ENCODE measurements around the gene PRAMEF10. TPM values are rescaled to one million over a fixed set of nuclear protein-coding genes. Genes with fewer than 3 reads are reported as not detected.
"Not testable (repeated sequence)": the region's sequence is repeated elsewhere in the genome, so short reads cannot be mapped to it uniquely, and the experiment has no call there.

Gene PRAMEF10
- total RNA-seq: not detected

- H3K27me3 Mint-ChIP-seq, H3K4me1 Mint-ChIP-seq, H3K36me3 Mint-ChIP-seq, H3K4me3 Mint-ChIP-seq, H3K9me3 Mint-ChIP-seq, DNase-seq, H3K27ac Mint-ChIP-seq: not testable (repeated sequence)
Measured at GRCh38 chr1:12898170-12898569, at the start of gene PRAMEF10. TSS of gene PRAMEF10 (minus strand) at chr1:12898270. CDS start at chr1:12895847, 2,423 bp downstream.

- not testable (repeated sequence) for H3K27ac Mint-ChIP-seq, H3K9me3 Mint-ChIP-seq, DNase-seq, H3K27me3 Mint-ChIP-seq, H3K4me1 Mint-ChIP-seq, H3K36me3 Mint-ChIP-seq, H3K4me3 Mint-ChIP-seq
Measured at GRCh38 chr1:12947480-12947879, 49.4 kb upstream of the PRAMEF10 start, which contains the start of gene PRAMEF6. TSS of gene PRAMEF6 (minus strand) at chr1:12947580. CDS start at chr1:12942518, 5,062 bp downstream.

DNA sequence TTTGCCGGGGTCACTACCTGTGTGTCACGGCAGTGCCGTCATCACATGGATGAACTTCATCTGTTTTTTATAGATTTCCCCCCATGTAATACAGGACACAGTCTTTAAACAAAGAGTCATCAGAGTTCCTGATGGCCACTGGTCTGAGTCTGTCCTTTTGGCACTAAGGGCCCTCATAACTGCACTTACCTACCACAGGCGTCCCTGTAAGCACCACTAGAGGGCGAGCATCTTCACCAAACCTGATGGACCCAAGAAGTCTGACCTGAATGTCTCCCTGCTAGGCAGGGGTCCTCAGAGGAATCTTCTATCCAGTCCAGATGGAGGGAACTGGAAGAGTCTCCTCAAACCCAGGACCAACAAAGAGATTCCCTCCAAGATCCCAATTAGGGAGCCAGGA, 26.3 kb upstream of the PRAMEF10 start:
- H3K4me3 Mint-ChIP-seq, H3K36me3 Mint-ChIP-seq, H3K9me3 Mint-ChIP-seq, H3K27me3 Mint-ChIP-seq, H3K4me1 Mint-ChIP-seq, H3K27ac Mint-ChIP-seq, DNase-seq: not testable (repeated sequence)

DNA sequence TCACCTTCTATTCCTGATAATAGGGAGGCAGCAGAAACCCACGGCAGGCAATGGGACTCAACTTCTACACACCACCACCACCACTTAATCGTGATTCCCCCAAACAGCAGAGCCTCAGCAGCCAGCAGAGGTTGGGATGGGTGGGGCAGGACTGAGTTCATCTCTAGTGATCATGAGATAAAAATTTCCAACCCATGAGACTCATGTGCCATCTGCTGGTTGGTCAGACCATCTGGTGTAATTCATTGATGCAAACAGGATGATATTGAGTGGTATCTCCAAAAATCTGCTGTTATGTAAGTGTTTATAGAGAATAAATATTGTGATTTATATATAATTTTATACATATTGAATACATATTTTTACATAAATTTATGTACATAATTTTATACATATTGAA, 23.7 kb upstream of the PRAMEF10 start:
- not testable (repeated sequence) for H3K4me3 Mint-ChIP-seq, H3K27ac Mint-ChIP-seq

GRCh38 chr1:12916310-12916709, 18.2 kb upstream of the PRAMEF10 start, which contains the start of gene PRAMEF7:
TSS of gene PRAMEF7 (plus strand) at chr1:12916610. CDS start at chr1:12917693, 1,083 bp downstream.
- H3K36me3 Mint-ChIP-seq: not testable (repeated sequence)

More for the DNA sequence above, 23.7 kb upstream of the PRAMEF10 start:
- not testable (repeated sequence) for H3K36me3 Mint-ChIP-seq, H3K27me3 Mint-ChIP-seq, H3K9me3 Mint-ChIP-seq, DNase-seq, H3K4me1 Mint-ChIP-seq

DNA sequence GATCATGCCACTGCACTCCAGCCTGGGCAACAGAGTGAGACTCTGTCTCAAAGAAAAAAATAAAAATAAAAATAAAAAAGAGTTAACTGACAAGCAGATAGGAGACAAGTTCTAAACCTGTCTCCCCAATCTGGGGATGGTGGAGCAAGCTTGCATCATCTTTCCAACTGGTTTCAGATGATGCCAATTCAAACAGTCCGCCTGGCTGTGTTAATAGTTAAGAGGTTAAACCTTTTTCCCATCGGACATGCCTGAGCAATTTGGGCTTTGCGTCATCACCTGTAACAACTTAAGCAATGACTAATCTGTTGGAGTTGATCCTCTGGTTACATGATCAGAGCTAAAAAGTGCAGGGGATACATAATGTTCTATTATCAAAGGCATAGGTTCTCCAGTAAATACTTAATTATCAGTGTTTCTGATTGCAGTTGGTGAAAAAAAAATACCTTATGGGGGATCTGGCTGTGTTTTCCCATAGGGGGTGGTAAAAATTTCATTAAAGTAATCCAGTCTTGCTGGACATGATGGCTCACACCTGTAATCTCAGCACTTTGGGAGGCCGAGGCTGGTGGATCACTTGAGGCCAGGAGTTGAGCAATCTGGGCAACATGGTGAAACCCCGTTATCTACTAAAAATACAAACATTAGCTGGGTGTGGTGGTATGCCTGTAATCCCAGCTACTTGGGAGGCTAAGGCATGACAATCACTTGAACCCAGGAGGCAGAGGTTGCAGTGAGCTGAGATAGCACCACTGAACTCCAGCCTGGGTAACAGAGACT, 5.9 kb upstream of the PRAMEF10 start:
- H3K27me3 Mint-ChIP-seq, H3K36me3 Mint-ChIP-seq, H3K4me3 Mint-ChIP-seq, H3K4me1 Mint-ChIP-seq, H3K9me3 Mint-ChIP-seq, H3K27ac Mint-ChIP-seq, DNase-seq: not testable (repeated sequence)

More at GRCh38 chr1:12916310-12916709, 18.2 kb upstream of the PRAMEF10 start, which contains the start of gene PRAMEF7:
- not testable (repeated sequence) for H3K27ac Mint-ChIP-seq, H3K4me1 Mint-ChIP-seq, H3K27me3 Mint-ChIP-seq, H3K4me3 Mint-ChIP-seq, H3K9me3 Mint-ChIP-seq, DNase-seq

GRCh38 chr1:12899186-12899585, 1.1 kb upstream of the PRAMEF10 start:
- not testable (repeated sequence) for H3K36me3 Mint-ChIP-seq, H3K4me1 Mint-ChIP-seq, H3K27ac Mint-ChIP-seq, H3K4me3 Mint-ChIP-seq, H3K27me3 Mint-ChIP-seq, DNase-seq, H3K9me3 Mint-ChIP-seq

GRCh38 chr1:12886101-12886500, 12.0 kb downstream of the PRAMEF10 start, which contains the start of gene PRAMEF4:
TSS of gene PRAMEF4 (minus strand) at chr1:12886201. CDS start at chr1:12883394, 2,807 bp downstream.
- H3K27ac Mint-ChIP-seq, H3K36me3 Mint-ChIP-seq, DNase-seq, H3K27me3 Mint-ChIP-seq, H3K4me3 Mint-ChIP-seq, H3K9me3 Mint-ChIP-seq, H3K4me1 Mint-ChIP-seq: not testable (repeated sequence)

DNA sequence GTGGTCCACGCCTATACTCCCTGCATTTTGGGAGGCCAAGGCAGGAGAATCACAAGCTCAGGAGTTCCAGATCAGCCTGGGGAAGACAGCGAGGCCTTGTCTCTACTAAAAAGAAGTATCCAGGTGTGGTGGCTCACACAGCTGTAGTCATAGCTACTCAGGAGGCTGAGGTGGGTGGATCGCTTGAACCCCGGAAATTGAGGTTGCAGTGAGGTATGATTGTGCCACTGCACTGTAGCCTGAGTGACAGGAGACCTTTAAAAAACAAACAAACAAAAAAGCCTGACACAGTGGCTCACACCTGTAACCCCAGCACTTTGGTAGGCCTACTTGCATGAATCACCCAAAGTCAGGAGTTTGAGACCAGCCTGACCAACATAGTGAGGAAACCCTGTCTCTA, 19.6 kb downstream of the PRAMEF10 start:
- H3K27ac Mint-ChIP-seq, H3K27me3 Mint-ChIP-seq, H3K36me3 Mint-ChIP-seq: not testable (repeated sequence)

DNA sequence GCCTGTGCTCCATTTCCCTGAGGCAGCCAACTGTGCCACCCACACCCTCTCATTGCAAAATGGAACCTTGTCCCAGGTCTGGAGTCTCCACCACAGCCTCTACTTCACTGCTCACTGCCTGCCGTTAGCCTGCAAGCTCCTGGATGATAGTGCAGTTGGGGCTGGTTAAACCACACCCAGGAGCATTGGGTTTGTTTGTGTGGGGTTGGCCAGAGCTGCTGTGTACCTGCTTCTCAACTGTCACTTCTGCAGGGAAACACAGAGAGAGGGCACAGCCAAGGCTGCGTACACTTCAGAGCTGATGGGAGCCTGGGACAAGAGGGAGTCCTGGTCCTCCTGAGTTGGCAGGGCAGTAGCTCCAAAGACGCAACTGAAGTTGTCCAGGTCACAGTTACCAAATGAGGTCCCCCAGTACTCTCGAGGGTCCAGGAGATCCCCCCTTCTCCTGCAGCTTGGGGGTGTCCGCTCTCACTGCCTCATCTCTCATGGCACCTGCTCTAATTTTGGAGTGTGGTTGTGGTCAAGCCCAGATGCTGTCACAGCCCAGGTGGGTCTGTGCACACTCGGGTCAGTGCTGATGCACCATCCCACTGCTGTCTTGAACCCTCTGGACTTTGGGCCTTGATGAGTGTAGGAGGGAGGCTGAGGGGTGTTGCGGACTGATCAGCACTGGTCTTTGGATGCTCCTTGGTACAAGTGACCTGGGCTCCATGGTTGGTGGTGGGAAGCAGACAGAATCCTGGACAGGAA, 34.8 kb downstream of the PRAMEF10 start:
- not testable (repeated sequence) for H3K27ac Mint-ChIP-seq, H3K27me3 Mint-ChIP-seq, H3K4me1 Mint-ChIP-seq, H3K9me3 Mint-ChIP-seq, H3K36me3 Mint-ChIP-seq, H3K4me3 Mint-ChIP-seq, DNase-seq

More for the DNA sequence above, 19.6 kb downstream of the PRAMEF10 start:
- not testable (repeated sequence) for H3K9me3 Mint-ChIP-seq, H3K4me3 Mint-ChIP-seq, DNase-seq, H3K4me1 Mint-ChIP-seq

- not testable (repeated sequence) for H3K27ac Mint-ChIP-seq
Measured at GRCh38 chr1:12856786-12857185, 41.3 kb downstream of the PRAMEF10 start, which contains the start of gene PRAMEF2. TSS of gene PRAMEF2 (plus strand) at chr1:12857086. CDS start at chr1:12859010, 1,924 bp downstream.

GRCh38 chr1:12851779-12852178, 46.3 kb downstream of the PRAMEF10 start:
- peaks cover 8% of the 10 kb centered on the region for H3K27me3 Mint-ChIP-seq
- no peaks in the 10 kb centered on the region for H3K36me3 Mint-ChIP-seq
- DNase-seq: no peak
- H3K27ac Mint-ChIP-seq: no peak overlapping the region
- H3K9me3 Mint-ChIP-seq: peaks cover 4% of the 10 kb centered on the region
- H3K4me3 Mint-ChIP-seq: no peak overlapping the region
- H3K4me1 Mint-ChIP-seq: no peaks in the 10 kb centered on the region

More at GRCh38 chr1:12856786-12857185, 41.3 kb downstream of the PRAMEF10 start, which contains the start of gene PRAMEF2:
- not testable (repeated sequence) for H3K4me1 Mint-ChIP-seq, H3K27me3 Mint-ChIP-seq, H3K9me3 Mint-ChIP-seq, H3K4me3 Mint-ChIP-seq, H3K36me3 Mint-ChIP-seq, DNase-seq

DNA sequence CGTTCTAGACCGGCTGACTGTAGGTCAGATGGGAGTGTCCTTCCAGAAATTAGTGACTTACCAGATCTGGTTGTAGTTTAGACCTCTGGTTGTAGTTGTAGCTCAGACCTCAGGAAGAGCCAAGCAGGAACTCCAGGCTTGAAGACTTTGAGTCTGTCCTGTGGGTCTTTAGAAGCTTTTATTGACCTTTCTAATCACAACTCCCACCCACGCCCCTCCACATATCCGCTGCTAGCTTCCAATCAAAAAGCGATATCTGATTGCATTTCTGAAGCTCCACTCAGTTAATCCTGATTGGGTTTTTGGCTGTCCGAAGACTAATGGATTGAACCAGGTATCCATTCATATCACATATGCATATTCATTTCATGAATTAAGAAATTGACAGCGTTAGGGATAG, 49.5 kb downstream of the PRAMEF10 start, which contains the start of gene HNRNPCL1:
HNRNPCL1 (minus strand) TSS at position 101 of the 400 bp plus-strand sequence. CDS start 431 bp downstream, outside the sequence.
- not testable (repeated sequence) for H3K4me1 Mint-ChIP-seq, DNase-seq, H3K27ac Mint-ChIP-seq, H3K36me3 Mint-ChIP-seq, H3K9me3 Mint-ChIP-seq, H3K27me3 Mint-ChIP-seq, H3K4me3 Mint-ChIP-seq

All from activated naive CD8-positive, alpha-beta T cell treated with anti-CD3 and anti-CD28 coated beads for 36 hours (primary cell).